ENCODE results near the gene APOBEC3H. TPM values are rescaled to one million over a fixed set of nuclear protein-coding genes. Genes with fewer than 3 reads are reported as not detected.
"Not testable (repeated sequence)": the region's sequence is repeated elsewhere in the genome, so short reads cannot be mapped to it uniquely, and the experiment has no call there.

The APOBEC3H gene
- total RNA-seq, 1 experiment from 2014 or later: not detected

DNA sequence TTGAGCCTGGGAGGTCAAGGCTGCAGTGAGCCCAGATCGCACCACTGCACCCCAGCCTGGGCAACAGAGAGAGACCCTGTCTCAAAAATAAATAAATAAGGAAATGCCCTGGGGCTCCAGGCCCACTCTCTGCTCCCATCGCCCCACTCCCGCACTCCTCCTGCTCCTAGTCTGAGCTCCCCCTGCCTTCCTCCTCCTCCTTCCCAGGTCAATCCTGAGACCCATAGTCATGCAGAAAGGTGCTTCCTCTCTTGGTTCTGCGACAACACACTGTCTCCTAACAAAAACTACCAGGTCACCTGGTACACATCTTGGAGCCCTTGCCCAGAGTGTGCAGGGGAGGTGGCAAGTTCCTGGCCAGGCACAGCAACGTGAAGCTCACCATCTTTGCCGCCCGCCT, 26.9 kb upstream of the APOBEC3H start:
- H3K9me3 Mint-ChIP-seq (ENCODE audit: unreplicated experiment): no peaks in the 10 kb centered on the region
- BruUV-seq (replicated peaks): no TSS peak
- TF ChIP-seq, protein P1, sequence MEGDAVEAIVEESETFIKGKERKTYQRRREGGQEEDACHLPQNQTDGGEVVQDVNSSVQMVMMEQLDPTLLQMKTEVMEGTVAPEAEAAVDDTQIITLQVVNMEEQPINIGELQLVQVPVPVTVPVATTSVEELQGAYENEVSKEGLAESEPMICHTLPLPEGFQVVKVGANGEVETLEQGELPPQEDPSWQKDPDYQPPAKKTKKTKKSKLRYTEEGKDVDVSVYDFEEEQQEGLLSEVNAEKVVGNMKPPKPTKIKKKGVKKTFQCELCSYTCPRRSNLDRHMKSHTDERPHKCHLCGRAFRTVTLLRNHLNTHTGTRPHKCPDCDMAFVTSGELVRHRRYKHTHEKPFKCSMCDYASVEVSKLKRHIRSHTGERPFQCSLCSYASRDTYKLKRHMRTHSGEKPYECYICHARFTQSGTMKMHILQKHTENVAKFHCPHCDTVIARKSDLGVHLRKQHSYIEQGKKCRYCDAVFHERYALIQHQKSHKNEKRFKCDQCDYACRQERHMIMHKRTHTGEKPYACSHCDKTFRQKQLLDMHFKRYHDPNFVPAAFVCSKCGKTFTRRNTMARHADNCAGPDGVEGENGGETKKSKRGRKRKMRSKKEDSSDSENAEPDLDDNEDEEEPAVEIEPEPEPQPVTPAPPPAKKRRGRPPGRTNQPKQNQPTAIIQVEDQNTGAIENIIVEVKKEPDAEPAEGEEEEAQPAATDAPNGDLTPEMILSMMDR (IDR thresholded peaks at IDR 0.05; ENCODE audit: insufficient read depth in 1 of 2, low read depth in 1 of 2, low read length in 1 of 2, severe bottlenecking in 1 of 2, unreplicated experiment in 1 of 2): no peak
- H3K4me1 Mint-ChIP-seq (ENCODE audit: low read depth, unreplicated experiment): no peaks in the 10 kb centered on the region
- no peaks in the 10 kb centered on the region for H3K36me3 Mint-ChIP-seq (ENCODE audit: insufficient read depth, unreplicated experiment)
- POLR2A ChIA-PET: no interaction called here
- H3K4me1 ChIP-seq: peaks cover 3% of the 10 kb centered on the region; the same call in 1 of the 2 replicates
- H3K9me3 ChIP-seq: no peaks in the 10 kb centered on the region
- no peak for DNase-seq
- H3K4me3 Mint-ChIP-seq (ENCODE audit: unreplicated experiment): no peak overlapping the region
- H3K4me3 ChIP-seq (ENCODE audit: low read depth, low read length): no peak overlapping the region
- H3K27me3 Mint-ChIP-seq (ENCODE audit: insufficient read depth, unreplicated experiment): no peaks in the 10 kb centered on the region
- H3K27me3 ChIP-seq (replicated peaks; ENCODE audit: control insufficient read depth, insufficient read depth, low read length): no peaks in the 10 kb centered on the region
- no peaks in the 10 kb centered on the region for H3K36me3 ChIP-seq (ENCODE audit: control insufficient read depth, insufficient read depth, low read length)
- CTCF ChIA-PET: no interaction called here
- H3K27ac Mint-ChIP-seq (ENCODE audit: unreplicated experiment): no peak overlapping the region
- intact Hi-C loops (cut with micrococcal nuclease; ENCODE audit: unreplicated experiment): no loop called here

DNA sequence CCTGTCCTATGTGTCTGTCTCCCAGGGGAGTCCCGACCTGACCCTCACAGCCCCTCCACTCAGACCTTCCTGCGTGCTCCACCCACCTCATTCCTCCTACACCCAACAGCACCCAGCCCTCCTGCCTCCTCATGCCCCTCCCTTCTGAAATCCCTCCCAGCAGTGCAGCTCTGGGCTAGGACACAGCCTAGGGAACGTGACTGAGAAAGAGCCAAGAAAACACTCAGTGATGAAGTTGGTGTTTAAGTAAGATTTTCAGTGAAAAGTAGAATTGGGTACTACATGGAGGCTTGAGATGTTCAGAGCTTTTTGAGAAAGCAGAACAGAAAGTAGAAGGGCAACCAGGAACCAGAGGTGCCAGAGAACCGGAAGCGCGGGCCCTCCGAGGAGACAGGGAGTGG, 24.5 kb upstream of the APOBEC3H start:
- H3K4me3 Mint-ChIP-seq (ENCODE audit: unreplicated experiment); H3K9me3 Mint-ChIP-seq (ENCODE audit: unreplicated experiment); H3K27ac Mint-ChIP-seq (ENCODE audit: unreplicated experiment); H3K36me3 Mint-ChIP-seq (ENCODE audit: insufficient read depth, unreplicated experiment); DNase-seq; POLR2A ChIA-PET; intact Hi-C loops (cut with micrococcal nuclease; ENCODE audit: unreplicated experiment); H3K4me3 ChIP-seq (ENCODE audit: low read depth, low read length); H3K27me3 Mint-ChIP-seq (ENCODE audit: insufficient read depth, unreplicated experiment); CTCF ChIA-PET; H3K4me1 ChIP-seq; H3K4me1 Mint-ChIP-seq (ENCODE audit: low read depth, unreplicated experiment); H3K27me3 ChIP-seq (replicated peaks; ENCODE audit: control insufficient read depth, insufficient read depth, low read length); H3K36me3 ChIP-seq (ENCODE audit: control insufficient read depth, insufficient read depth, low read length); H3K9me3 ChIP-seq; BruUV-seq (replicated peaks): not testable (repeated sequence)

DNA sequence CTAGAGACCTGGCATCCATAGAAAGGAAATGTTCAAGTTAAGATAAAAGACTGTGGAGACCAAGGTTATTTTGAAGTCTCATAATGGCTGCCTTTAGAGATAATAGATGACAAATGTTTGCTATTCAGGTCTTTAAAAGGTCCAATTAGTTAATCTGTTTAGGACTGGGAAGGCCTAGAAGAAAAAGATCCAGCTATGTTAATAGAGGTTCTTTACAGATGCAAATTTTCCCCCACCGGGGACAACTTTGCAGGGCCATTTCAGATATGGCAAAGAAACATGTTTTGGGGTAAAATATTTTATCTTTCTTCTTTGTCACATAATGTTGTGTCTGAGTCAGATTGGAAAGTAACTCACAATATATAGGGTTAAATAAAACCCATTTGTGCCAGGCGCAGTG, 23.1 kb upstream of the APOBEC3H start:
- CTCF ChIA-PET: no interaction called here
- Mint-ChIP-seq H3K4me3 (ENCODE audit: unreplicated experiment) (no peak overlapping the region), H3K9me3 (ENCODE audit: unreplicated experiment) (no peaks in the 10 kb centered on the region), H3K36me3 (ENCODE audit: insufficient read depth, unreplicated experiment) (no peaks in the 10 kb centered on the region), H3K27me3 (ENCODE audit: insufficient read depth, unreplicated experiment) (no peaks in the 10 kb centered on the region), H3K27ac (ENCODE audit: unreplicated experiment) (no peak overlapping the region), H3K4me1 (ENCODE audit: low read depth, unreplicated experiment) (no peaks in the 10 kb centered on the region)
- H3K9me3 ChIP-seq: no peaks in the 10 kb centered on the region
- H3K4me1 ChIP-seq: no peaks in the 10 kb centered on the region
- no peaks in the 10 kb centered on the region for H3K27me3 ChIP-seq (replicated peaks; ENCODE audit: control insufficient read depth, insufficient read depth, low read length)
- H3K4me3 ChIP-seq (ENCODE audit: low read depth, low read length): no peak overlapping the region
- DNase-seq: no peak
- POLR2A ChIA-PET: no interaction called here
- BruUV-seq (replicated peaks): no TSS peak
- TF ChIP-seq, protein P1 (IDR thresholded peaks at IDR 0.05; ENCODE audit: insufficient read depth in 1 of 2, low read depth in 1 of 2, low read length in 1 of 2, severe bottlenecking in 1 of 2, unreplicated experiment in 1 of 2): no peak
- H3K36me3 ChIP-seq (ENCODE audit: control insufficient read depth, insufficient read depth, low read length): no peaks in the 10 kb centered on the region
- intact Hi-C loops (cut with micrococcal nuclease; ENCODE audit: unreplicated experiment): no loop called here

DNA sequence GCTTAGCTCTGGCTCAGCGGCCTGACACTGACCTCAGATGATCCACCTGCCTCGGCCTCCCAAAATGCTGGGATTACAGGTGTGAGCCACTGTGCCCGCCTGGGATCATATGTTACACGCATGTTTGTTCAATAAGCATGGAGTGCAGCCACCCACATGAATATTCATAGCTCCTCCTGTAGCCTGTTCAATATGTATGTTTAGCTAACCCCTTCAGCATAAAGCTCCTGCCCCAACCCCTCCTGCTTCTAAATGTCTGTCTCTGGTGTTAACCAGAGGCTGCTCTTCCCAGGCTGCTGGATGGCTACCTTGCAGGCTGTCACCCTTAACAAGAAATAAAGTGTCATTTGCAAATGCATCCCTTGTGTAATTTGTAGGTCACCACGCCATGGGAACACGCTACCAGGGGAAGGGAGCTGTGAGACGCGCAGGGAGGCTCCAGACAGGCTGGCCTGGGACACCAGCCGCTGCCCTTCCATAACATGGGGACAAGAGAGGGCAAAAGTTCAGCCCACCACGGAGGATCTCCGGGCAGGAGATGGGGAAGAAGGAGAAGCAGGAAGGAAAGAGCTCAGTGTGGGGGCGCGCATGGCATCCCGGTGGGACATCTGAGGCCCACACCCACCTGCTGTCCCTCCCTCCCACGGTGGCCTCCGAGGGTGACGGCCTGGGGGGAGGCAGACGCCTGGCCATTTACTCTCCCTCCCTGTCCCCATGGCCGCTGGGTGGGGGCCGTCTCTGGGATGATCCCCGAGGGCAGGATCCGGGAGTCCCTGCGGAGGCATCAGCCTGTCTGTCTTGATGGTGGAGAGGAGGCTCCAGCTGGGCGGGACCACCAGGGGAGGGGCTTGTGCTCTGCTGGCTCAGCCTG, 20.7 kb upstream of the APOBEC3H start:
- H3K9me3 ChIP-seq; H3K9me3 Mint-ChIP-seq (ENCODE audit: unreplicated experiment); BruUV-seq (replicated peaks); intact Hi-C loops (cut with micrococcal nuclease; ENCODE audit: unreplicated experiment); H3K27me3 Mint-ChIP-seq (ENCODE audit: insufficient read depth, unreplicated experiment); DNase-seq; H3K27me3 ChIP-seq (replicated peaks; ENCODE audit: control insufficient read depth, insufficient read depth, low read length); H3K4me1 Mint-ChIP-seq (ENCODE audit: low read depth, unreplicated experiment); H3K27ac Mint-ChIP-seq (ENCODE audit: unreplicated experiment); H3K4me3 Mint-ChIP-seq (ENCODE audit: unreplicated experiment); POLR2A ChIA-PET; H3K36me3 Mint-ChIP-seq (ENCODE audit: insufficient read depth, unreplicated experiment); CTCF ChIA-PET; H3K4me1 ChIP-seq; H3K36me3 ChIP-seq (ENCODE audit: control insufficient read depth, insufficient read depth, low read length); H3K4me3 ChIP-seq (ENCODE audit: low read depth, low read length): not testable (repeated sequence)

DNA sequence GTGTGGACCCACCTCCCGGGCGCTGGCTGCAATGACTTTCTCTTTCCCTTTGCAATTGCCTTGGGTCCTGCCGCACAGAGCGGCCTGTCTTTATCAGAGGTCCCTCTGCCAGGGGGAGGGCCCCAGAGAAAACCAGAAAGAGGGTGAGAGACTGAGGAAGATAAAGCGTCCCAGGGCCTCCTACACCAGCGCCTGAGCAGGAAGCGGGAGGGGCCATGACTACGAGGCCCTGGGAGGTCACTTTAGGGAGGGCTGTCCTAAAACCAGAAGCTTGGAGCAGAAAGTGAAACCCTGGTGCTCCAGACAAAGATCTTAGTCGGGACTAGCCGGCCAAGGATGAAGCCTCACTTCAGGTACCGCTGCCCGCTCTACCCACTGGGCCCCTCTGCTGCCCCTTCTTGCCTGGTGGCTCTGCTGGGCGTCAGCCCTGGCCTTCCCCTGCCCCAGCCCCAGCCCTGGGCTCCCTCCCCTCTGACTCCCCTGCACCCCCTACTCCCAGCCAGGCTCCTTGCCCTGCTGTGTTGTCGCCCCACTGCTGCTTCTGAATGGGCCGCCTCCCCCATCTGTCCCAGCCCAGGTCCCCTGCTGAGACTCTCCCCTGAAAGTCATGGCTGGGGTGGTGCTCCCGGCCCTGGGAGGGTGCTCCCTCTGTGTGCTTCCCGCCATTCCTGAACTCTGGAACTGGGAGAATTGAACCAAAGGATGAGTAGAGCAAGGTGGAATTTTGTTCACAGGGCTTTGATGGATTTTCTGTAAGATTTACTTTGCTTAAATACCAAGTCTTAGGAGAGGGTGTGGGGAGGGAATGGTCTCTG, 19.8 kb upstream of the APOBEC3H start, which contains the start of gene APOBEC3G:
Gene APOBEC3G, plus strand, starts transcription at position 250 of the 815 bp plus-strand sequence. Its CDS starts 87 bp downstream, at position 337.
- H3K36me3 ChIP-seq (ENCODE audit: control insufficient read depth, insufficient read depth, low read length); H3K4me3 Mint-ChIP-seq (ENCODE audit: unreplicated experiment); H3K27ac Mint-ChIP-seq (ENCODE audit: unreplicated experiment); BruUV-seq (replicated peaks); H3K36me3 Mint-ChIP-seq (ENCODE audit: insufficient read depth, unreplicated experiment); H3K27me3 Mint-ChIP-seq (ENCODE audit: insufficient read depth, unreplicated experiment); H3K4me1 ChIP-seq; H3K4me1 Mint-ChIP-seq (ENCODE audit: low read depth, unreplicated experiment); intact Hi-C loops (cut with micrococcal nuclease; ENCODE audit: unreplicated experiment); CTCF ChIA-PET; H3K27me3 ChIP-seq (replicated peaks; ENCODE audit: control insufficient read depth, insufficient read depth, low read length); H3K9me3 Mint-ChIP-seq (ENCODE audit: unreplicated experiment); POLR2A ChIA-PET; H3K4me3 ChIP-seq (ENCODE audit: low read depth, low read length); DNase-seq; H3K9me3 ChIP-seq: not testable (repeated sequence)

All from Caco-2 (cell line).